Measurements from ENCODE around the gene RASSF6. TPM values are rescaled to one million over a fixed set of nuclear protein-coding genes. Genes with fewer than 3 reads are reported as not detected.

The RASSF6 gene
- total RNA-seq, 1 donor = not detected

- Histone ChIP-seq H3K79me2 (ENCODE audit: insufficient read depth, low read length) (no peaks in the 10 kb centered on the region), H3K4me3 (ENCODE audit: insufficient read depth, low read length) (no peak overlapping the region), H3K4me1 (ENCODE audit: insufficient read depth, low read length) (peaks cover 34% of the 10 kb centered on the region), H3K36me3 (ENCODE audit: insufficient read depth, low read length) (no peaks in the 10 kb centered on the region), H3K27ac (ENCODE audit: low read depth, low read length) (peak overlapping the region; percentile 81), H3K9me3 (ENCODE audit: low read depth, low read length) (no peaks in the 10 kb centered on the region), H4K20me1 (ENCODE audit: insufficient read depth, low read length) (no peaks in the 10 kb centered on the region), H2AFZ (ENCODE audit: low read length) (no peak overlapping the region), H3K4me2 (ENCODE audit: insufficient read depth, low read length) (peak overlapping the region; percentile 46), H3K27me3 (ENCODE audit: insufficient read depth, low read length) (no peaks in the 10 kb centered on the region)
- DNase-seq (ENCODE audit: insufficient read length, low spot score, missing footprints) = peak; percentile 43
- TF ChIP-seq CTCF (IDR thresholded peaks at IDR 0.05; ENCODE audit: extremely low read depth, low read depth, low read length) = peak; percentile 31
Measured at GRCh38 chr4:73661646-73662119, 41.4 kb upstream of the RASSF6 start.

GRCh38 chr4:73660808-73661207, 40.6 kb upstream of the RASSF6 start:
- peak overlapping the region; percentile 81 for H3K27ac ChIP-seq (ENCODE audit: low read depth, low read length)
- H3K4me2 ChIP-seq (ENCODE audit: insufficient read depth, low read length) = no peak overlapping the region

GRCh38 chr4:73653695-73654106, 33.5 kb upstream of the RASSF6 start:
- Histone ChIP-seq H3K4me3 (ENCODE audit: insufficient read depth, low read length) (no peak overlapping the region), H3K79me2 (ENCODE audit: insufficient read depth, low read length) (no peaks in the 10 kb centered on the region), H3K4me2 (ENCODE audit: insufficient read depth, low read length) (peak overlapping the region; percentile 12), H3K27me3 (ENCODE audit: insufficient read depth, low read length) (no peaks in the 10 kb centered on the region), H3K4me1 (ENCODE audit: insufficient read depth, low read length) (no peaks in the 10 kb centered on the region), H4K20me1 (ENCODE audit: insufficient read depth, low read length) (no peaks in the 10 kb centered on the region), H3K9me3 (ENCODE audit: low read depth, low read length) (no peaks in the 10 kb centered on the region), H3K27ac (ENCODE audit: low read depth, low read length) (no peak overlapping the region), H3K36me3 (ENCODE audit: insufficient read depth, low read length) (no peaks in the 10 kb centered on the region), H2AFZ (ENCODE audit: low read length) (no peak overlapping the region)
- peak; percentile 48 for DNase-seq (ENCODE audit: insufficient read length, low spot score, missing footprints)
- TF ChIP-seq CTCF (IDR thresholded peaks at IDR 0.05; ENCODE audit: extremely low read depth, low read depth, low read length) = peak; percentile 75

More at GRCh38 chr4:73660808-73661207, 40.6 kb upstream of the RASSF6 start:
- no peaks in the 10 kb centered on the region for H4K20me1 ChIP-seq (ENCODE audit: insufficient read depth, low read length)
- no peaks in the 10 kb centered on the region for H3K9me3 ChIP-seq (ENCODE audit: low read depth, low read length)
- no peaks in the 10 kb centered on the region for H3K36me3 ChIP-seq (ENCODE audit: insufficient read depth, low read length)
- H3K79me2 ChIP-seq (ENCODE audit: insufficient read depth, low read length) = no peaks in the 10 kb centered on the region
- no peak overlapping the region for H2AFZ ChIP-seq (ENCODE audit: low read length)
- H3K4me3 ChIP-seq (ENCODE audit: insufficient read depth, low read length) = no peak overlapping the region
- DNase-seq (ENCODE audit: insufficient read length, low spot score, missing footprints) = no peak
- no peak for TF ChIP-seq CTCF (IDR thresholded peaks at IDR 0.05; ENCODE audit: extremely low read depth, low read depth, low read length)
- no peaks in the 10 kb centered on the region for H3K27me3 ChIP-seq (ENCODE audit: insufficient read depth, low read length)
- peaks cover 34% of the 10 kb centered on the region for H3K4me1 ChIP-seq (ENCODE audit: insufficient read depth, low read length)

GRCh38 chr4:73650250-73650649, 30.0 kb upstream of the RASSF6 start:
- no peaks in the 10 kb centered on the region for H3K9me3 ChIP-seq (ENCODE audit: low read depth, low read length)
- H2AFZ ChIP-seq (ENCODE audit: low read length) = no peak overlapping the region
- TF ChIP-seq CTCF (IDR thresholded peaks at IDR 0.05; ENCODE audit: extremely low read depth, low read depth, low read length) = no peak

More at GRCh38 chr4:73650250-73650649, 30.0 kb upstream of the RASSF6 start:
- Histone ChIP-seq H3K4me2 (ENCODE audit: insufficient read depth, low read length) (no peak overlapping the region), H3K79me2 (ENCODE audit: insufficient read depth, low read length) (no peaks in the 10 kb centered on the region), H3K27ac (ENCODE audit: low read depth, low read length) (no peak overlapping the region), H3K36me3 (ENCODE audit: insufficient read depth, low read length) (no peaks in the 10 kb centered on the region), H3K4me3 (ENCODE audit: insufficient read depth, low read length) (no peak overlapping the region), H4K20me1 (ENCODE audit: insufficient read depth, low read length) (no peaks in the 10 kb centered on the region), H3K27me3 (ENCODE audit: insufficient read depth, low read length) (no peaks in the 10 kb centered on the region), H3K4me1 (ENCODE audit: insufficient read depth, low read length) (no peaks in the 10 kb centered on the region)
- DNase-seq (ENCODE audit: insufficient read length, low spot score, missing footprints) = no peak

Measured in osteoblast (primary cell).